GM12801 (cell line): ENCODE data around the gene ISCA2.

ENCODE experiments used
- CTCF ChIP-seq: IDR thresholded peaks from one replicate; pipeline ENCODE4 v1.5.1; 2011; ENCODE audit warnings: control low read depth; ENCODE audit not compliant: insufficient read length; ENCODE audit errors: extremely low read depth

The ISCA2 gene

GRCh38 chr14:74546416-74546815 lies 52.9 kb downstream of the ISCA2 start:
- TF ChIP-seq CTCF = no peak
